ENCODE data around the gene BICRAL.

BICRAL gene

DNA sequence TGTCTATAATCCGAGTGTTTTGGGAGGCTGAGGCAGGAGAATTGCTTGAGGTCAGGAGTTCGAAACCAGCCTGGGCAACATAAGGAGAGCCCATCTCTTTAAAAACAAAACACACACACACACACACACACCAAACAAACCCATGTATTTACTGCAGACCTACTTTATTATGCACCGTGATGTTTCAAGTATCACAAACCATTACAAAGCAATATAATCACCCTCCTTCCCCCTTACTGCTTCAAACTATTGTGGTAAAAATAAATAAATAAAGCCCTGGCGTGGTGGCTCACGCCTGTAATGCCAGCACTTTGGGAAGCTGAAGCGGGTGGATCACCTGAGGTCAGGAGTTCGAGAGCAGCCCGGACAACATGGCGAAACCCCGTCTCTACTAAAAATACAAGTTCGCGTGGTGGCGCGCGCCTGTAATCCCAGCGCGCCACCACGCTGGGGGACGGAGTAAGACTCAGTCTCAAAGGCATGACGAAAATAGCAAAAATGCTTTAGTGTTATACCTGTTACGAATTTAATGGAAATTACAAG, 37.4 kb upstream of the BICRAL start:
- CTCF ChIA-PET = interaction anchor here (0.8 kb wide), 1 partner anchor 18 kb away, joined by 3 read pairs; no protein-coding TSS in a partner anchor
- POLR2A ChIA-PET = interaction anchor here (0.6 to 5.4 kb wide), 4 partner anchors 14 to 136 kb away, joined by 3 to 128 read pairs (median 32); partner anchors contain the start of genes BICRAL and RPL7L1
- TF ChIP-seq BHLHE40 (IDR thresholded peaks at IDR 0.05; ENCODE audit: borderline replicate concordance) = no peak
- no peak for TF ChIP-seq FOXM1 (IDR thresholded peaks at IDR 0.05; ENCODE audit: borderline replicate concordance)
- TF ChIP-seq FOXA1 (IDR thresholded peaks at IDR 0.05) = no peak
- no peak for TF ChIP-seq L3MBTL2 (conservative IDR thresholded peaks at IDR 0.05)
- TF ChIP-seq, protein P1, sequence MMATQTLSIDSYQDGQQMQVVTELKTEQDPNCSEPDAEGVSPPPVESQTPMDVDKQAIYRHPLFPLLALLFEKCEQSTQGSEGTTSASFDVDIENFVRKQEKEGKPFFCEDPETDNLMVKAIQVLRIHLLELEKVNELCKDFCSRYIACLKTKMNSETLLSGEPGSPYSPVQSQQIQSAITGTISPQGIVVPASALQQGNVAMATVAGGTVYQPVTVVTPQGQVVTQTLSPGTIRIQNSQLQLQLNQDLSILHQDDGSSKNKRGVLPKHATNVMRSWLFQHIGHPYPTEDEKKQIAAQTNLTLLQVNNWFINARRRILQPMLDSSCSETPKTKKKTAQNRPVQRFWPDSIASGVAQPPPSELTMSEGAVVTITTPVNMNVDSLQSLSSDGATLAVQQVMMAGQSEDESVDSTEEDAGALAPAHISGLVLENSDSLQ (IDR thresholded peaks at IDR 0.05) = no peak
- TF ChIP-seq FOXK2 (IDR thresholded peaks at IDR 0.05) = no peak
- TF ChIP-seq ZNF384 (IDR thresholded peaks at IDR 0.05) = no peak
- TF ChIP-seq LEF1 (IDR thresholded peaks at IDR 0.05; ENCODE audit: borderline replicate concordance) = no peak
- no peak for TF ChIP-seq SP1 (IDR thresholded peaks at IDR 0.05)
- TF ChIP-seq SUZ12 (IDR thresholded peaks at IDR 0.05) = no peak
- no peak for TF ChIP-seq CTBP1 (IDR thresholded peaks at IDR 0.05; ENCODE audit: borderline replicate concordance)
- no peak for TF ChIP-seq HDGF (IDR thresholded peaks at IDR 0.05; ENCODE audit: borderline replicate concordance)
- TF ChIP-seq ARNT (IDR thresholded peaks at IDR 0.05) = no peak
- no peak for TF ChIP-seq ELF4 (IDR thresholded peaks at IDR 0.05)
- TF ChIP-seq NFRKB (IDR thresholded peaks at IDR 0.05) = no peak
- no peak for TF ChIP-seq TARDBP (IDR thresholded peaks at IDR 0.05)
- DNase-seq (ENCODE audit: extremely low spot score) = no peak

DNA sequence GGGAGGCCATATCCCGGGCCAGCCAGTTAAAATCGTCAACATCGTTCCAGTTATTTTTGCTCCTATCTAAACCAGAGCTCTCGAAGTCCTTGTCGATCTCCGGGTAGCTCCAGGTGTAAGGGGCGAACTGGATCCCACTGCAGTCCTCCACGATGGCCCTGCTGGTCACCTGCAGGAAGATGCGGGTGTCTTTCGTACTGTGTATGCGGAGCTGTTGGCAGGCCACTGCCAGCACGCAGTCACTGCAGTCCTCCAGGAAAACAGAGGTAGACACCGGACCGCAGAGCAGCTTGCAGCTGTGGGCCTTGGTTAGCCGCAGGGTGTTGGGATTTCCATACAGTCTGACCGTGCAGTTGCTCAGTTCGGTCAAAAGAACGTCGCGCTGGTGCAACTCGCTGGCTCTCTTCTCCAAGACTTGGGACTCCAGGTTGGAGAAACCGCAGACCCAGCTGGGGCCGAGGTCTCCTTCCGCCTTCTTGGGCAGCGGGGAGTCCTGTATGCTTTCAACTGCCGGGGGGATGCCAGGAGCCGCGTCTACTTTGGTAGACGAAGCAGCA, 36.7 kb upstream of the BICRAL start:
- POLR2A ChIA-PET = interaction anchor here (0.6 to 5.4 kb wide), 15 partner anchors 8 to 269 kb away, joined by 3 to 128 read pairs (median 4); partner anchors contain the start of genes BICRAL, CNPY3, KLHDC3 and PPP2R5D
- TF ChIP-seq BHLHE40 (IDR thresholded peaks at IDR 0.05; ENCODE audit: borderline replicate concordance) (no peak), SUZ12 (IDR thresholded peaks at IDR 0.05) (no peak), ZNF384 (IDR thresholded peaks at IDR 0.05) (no peak), CTBP1 (IDR thresholded peaks at IDR 0.05; ENCODE audit: borderline replicate concordance) (no peak), ARNT (IDR thresholded peaks at IDR 0.05) (no peak), FOXK2 (IDR thresholded peaks at IDR 0.05) (no peak), LEF1 (IDR thresholded peaks at IDR 0.05; ENCODE audit: borderline replicate concordance) (no peak), FOXA1 (IDR thresholded peaks at IDR 0.05) (no peak), TARDBP (IDR thresholded peaks at IDR 0.05) (no peak), L3MBTL2 (conservative IDR thresholded peaks at IDR 0.05) (no peak), HDGF (IDR thresholded peaks at IDR 0.05; ENCODE audit: borderline replicate concordance) (no peak)
- TF ChIP-seq, protein P1 (IDR thresholded peaks at IDR 0.05) = no peak
- DNase-seq (ENCODE audit: extremely low spot score) = peak; percentile 27
- CTCF ChIA-PET = interaction anchor here (1.0 kb wide), 1 partner anchor 25 kb away, joined by 3 read pairs; no protein-coding TSS in a partner anchor

DNA sequence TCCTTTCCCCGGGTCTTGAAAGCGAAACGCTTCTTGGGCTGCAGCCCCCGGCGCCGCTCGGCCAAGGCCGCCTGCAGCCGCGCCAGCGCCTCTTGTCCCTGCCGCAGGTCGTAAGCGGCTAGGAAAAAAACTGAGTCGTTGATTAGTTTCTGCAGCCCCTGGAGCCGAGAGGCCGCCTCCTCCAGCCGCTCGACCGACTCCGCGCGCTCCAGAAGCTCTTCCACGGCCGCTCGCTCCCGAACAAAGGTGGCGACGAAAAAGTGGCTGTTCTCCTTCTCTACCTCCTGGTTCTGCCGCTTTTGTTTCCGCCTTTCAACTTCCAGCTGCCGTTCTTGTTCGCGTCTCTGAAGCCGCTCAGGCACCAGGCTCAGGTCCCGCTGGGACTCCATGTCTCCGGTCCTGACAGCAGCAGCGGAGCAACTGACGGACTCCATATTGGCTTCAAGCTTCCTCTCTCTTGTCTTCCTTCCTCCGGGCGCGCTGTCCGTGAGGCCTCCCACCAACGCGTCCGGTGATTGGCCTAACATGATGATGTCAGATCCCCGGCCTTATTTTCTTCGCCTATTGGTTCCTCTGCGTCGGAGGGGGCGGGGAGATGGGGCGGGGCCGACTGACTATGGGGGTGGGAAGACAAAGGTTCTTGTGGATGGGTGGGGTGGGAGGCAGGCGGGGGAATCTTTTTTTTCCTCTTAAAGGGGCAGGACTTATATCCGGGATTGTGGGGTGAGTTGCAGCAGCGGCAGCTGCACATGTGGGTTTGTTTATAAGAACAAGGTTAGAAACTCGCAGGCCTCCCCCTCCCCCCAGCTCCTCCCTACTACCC, 36.0 kb upstream of the BICRAL start, which contains the start of gene TBCC:
Gene TBCC, minus strand, starts transcription at position 464 of the 823 bp plus-strand sequence. Its CDS starts 30 bp downstream, at position 434.
- CTCF ChIA-PET = interaction anchor here (1.0 kb wide), 1 partner anchor 24 kb away, joined by 3 read pairs; no protein-coding TSS in a partner anchor
- peak; percentile 94 for DNase-seq (ENCODE audit: extremely low spot score)
- TF ChIP-seq, protein P1 (IDR thresholded peaks at IDR 0.05) = peak; percentile 23; the same call in 1 of the 2 replicates
- no peak for TF ChIP-seq HDGF (IDR thresholded peaks at IDR 0.05; ENCODE audit: borderline replicate concordance)
- TF ChIP-seq FOXM1 (IDR thresholded peaks at IDR 0.05; ENCODE audit: borderline replicate concordance) = no peak
- TF ChIP-seq NFRKB (IDR thresholded peaks at IDR 0.05) = peak; percentile 88
- no peak for TF ChIP-seq TARDBP (IDR thresholded peaks at IDR 0.05)
- TF ChIP-seq SP1 (IDR thresholded peaks at IDR 0.05) = no peak
- no peak for TF ChIP-seq BHLHE40 (IDR thresholded peaks at IDR 0.05; ENCODE audit: borderline replicate concordance)
- TF ChIP-seq ZNF384 (IDR thresholded peaks at IDR 0.05) = peak; percentile 90
- no peak for TF ChIP-seq CTBP1 (IDR thresholded peaks at IDR 0.05; ENCODE audit: borderline replicate concordance)
- peak; percentile 49 for TF ChIP-seq ELF4 (IDR thresholded peaks at IDR 0.05)
- TF ChIP-seq LEF1 (IDR thresholded peaks at IDR 0.05; ENCODE audit: borderline replicate concordance) = no peak
- no peak for TF ChIP-seq FOXK2 (IDR thresholded peaks at IDR 0.05)
- no peak for TF ChIP-seq ARNT (IDR thresholded peaks at IDR 0.05)
- POLR2A ChIA-PET = interaction anchor here (0.8 to 5.4 kb wide), 21 partner anchors 9 to 516 kb away, joined by 3 to 128 read pairs (median 4); partner anchors contain the start of genes BICRAL, CNPY3, KLHDC3 and PPP2R5D

GRCh38 chr6:42746463-42747391, 35.1 kb upstream of the BICRAL start:
- ChIA-PET CTCF (interaction anchor here (1.0 kb wide), 1 partner anchor 23 kb away, joined by 3 read pairs; no protein-coding TSS in a partner anchor), POLR2A (interaction anchor here (0.6 to 5.4 kb wide), 22 partner anchors 9 to 515 kb away, joined by 3 to 128 read pairs (median 4); partner anchors contain the start of genes BICRAL, CNPY3, KLHDC3 and PPP2R5D)
- peak; percentile 83 for DNase-seq (ENCODE audit: extremely low spot score)
- TF ChIP-seq CTBP1 (IDR thresholded peaks at IDR 0.05; ENCODE audit: borderline replicate concordance) = peak; percentile 33; the same call in 1 of the 2 replicates
- 0 out of 2 replicates have a peak, but pooled peaks have one; percentile 16 for TF ChIP-seq HDGF (IDR thresholded peaks at IDR 0.05; ENCODE audit: borderline replicate concordance)
- no peak for TF ChIP-seq FOXM1 (IDR thresholded peaks at IDR 0.05; ENCODE audit: borderline replicate concordance)
